ENCODE measurements around the gene HSF2BP.

Gene HSF2BP

DNA sequence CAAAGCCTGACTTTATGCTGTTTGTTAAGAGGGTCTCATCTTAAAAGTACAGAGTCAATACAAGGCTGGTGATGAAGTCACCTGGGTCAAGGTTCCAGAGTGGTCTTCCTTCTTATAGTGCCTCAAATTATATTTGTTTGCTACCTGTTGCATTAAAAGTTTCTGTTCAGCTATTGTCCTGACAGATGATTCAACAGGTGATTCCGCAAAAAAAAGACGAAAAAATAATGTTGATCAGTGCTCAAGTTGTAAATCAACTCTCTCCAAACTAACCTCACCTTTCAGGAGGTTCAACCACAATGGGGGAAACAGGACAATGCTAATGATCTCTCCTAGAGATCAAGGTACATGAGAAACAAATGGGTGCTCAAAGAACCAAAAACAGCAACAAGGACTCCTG lies 35.7 kb downstream of the HSF2BP start:
- Histone ChIP-seq H4K8ac (ENCODE audit: low read depth, low read length) (no peak overlapping the region), H2AK5ac (ENCODE audit: low read length) (no peak overlapping the region), H3K14ac (ENCODE audit: low read length) (no peak overlapping the region), H3K23ac (ENCODE audit: low read length) (no peak overlapping the region), H2BK12ac (ENCODE audit: low read length) (no peak overlapping the region), H3K4ac (ENCODE audit: low read depth, low read length) (no peak overlapping the region), H3K79me2 (ENCODE audit: control insufficient read depth, insufficient read depth, low read length, poor library complexity) (no peaks in the 10 kb centered on the region), H3K9ac (ENCODE audit: low read length) (no peak overlapping the region), H3K36me3 (ENCODE audit: control insufficient read depth in 1 of 2, insufficient read depth in 2 of 2, low read length in 2 of 2) (peaks cover 0 to 3% of the 10 kb centered on the region in 2 experiments), H2BK120ac (ENCODE audit: insufficient read depth, low read length, poor library complexity) (no peak overlapping the region), H3K9me3 (ENCODE audit: insufficient read depth, low read depth, low read length) (peaks cover 7% of the 10 kb centered on the region), H2BK5ac (ENCODE audit: low read depth, low read length, poor library complexity) (no peak overlapping the region), H3K4me3 (ENCODE audit: low read depth, low read length) (no peak overlapping the region), H2AFZ (ENCODE audit: insufficient read depth, low read length, poor library complexity) (no peak overlapping the region), H4K12ac (ENCODE audit: low read depth, low read length) (no peak overlapping the region), H3K4me1 (ENCODE audit: control insufficient read depth in 1 of 2, insufficient read depth in 2 of 2, low read length in 2 of 2) (no peaks in the 10 kb centered on the region), H3K4me2 (ENCODE audit: low read length) (no peak overlapping the region), H4K91ac (ENCODE audit: low read depth, low read length) (no peak overlapping the region), H3K18ac (ENCODE audit: low read length) (no peak overlapping the region), H3K79me1 (ENCODE audit: low read length) (no peaks in the 10 kb centered on the region), H3K27ac (ENCODE audit: low read depth, low read length) (no peak overlapping the region), H3K27me3 (ENCODE audit: insufficient read depth, low read length) (no peaks in the 10 kb centered on the region)
- WGBS (ENCODE audit: extremely low coverage, insufficient coverage, insufficient read length): no CpG with 5 or more reads among the region's 2 CpGs
- DNase-seq: no peak

GRCh38 chr21:43622796-43623195 lies 36.5 kb downstream of the HSF2BP start:
- H3K9me3 ChIP-seq (ENCODE audit: insufficient read depth, low read depth, low read length): peaks cover 7% of the 10 kb centered on the region
- H2BK120ac ChIP-seq (ENCODE audit: insufficient read depth, low read length, poor library complexity): no peak overlapping the region
- no peaks in the 10 kb centered on the region for H3K4me1 ChIP-seq (ENCODE audit: control insufficient read depth in 1 of 2, insufficient read depth in 2 of 2, low read length in 2 of 2)
- no peaks in the 10 kb centered on the region for H3K79me2 ChIP-seq (ENCODE audit: control insufficient read depth, insufficient read depth, low read length, poor library complexity)
- H3K4me3 ChIP-seq (ENCODE audit: low read depth, low read length): no peak overlapping the region
- no peak overlapping the region for H3K27ac ChIP-seq (ENCODE audit: low read depth, low read length)
- no peak overlapping the region for H2AK5ac ChIP-seq (ENCODE audit: low read length)
- no CpG with 5 or more reads among the region's 2 CpGs for WGBS (ENCODE audit: extremely low coverage, insufficient coverage, insufficient read length)
- H4K12ac ChIP-seq (ENCODE audit: low read depth, low read length): no peak overlapping the region
- H3K27me3 ChIP-seq (ENCODE audit: insufficient read depth, low read length): no peaks in the 10 kb centered on the region
- peaks cover 0 to 3% of the 10 kb centered on the region in 2 experiments for H3K36me3 ChIP-seq (ENCODE audit: control insufficient read depth in 1 of 2, insufficient read depth in 2 of 2, low read length in 2 of 2)
- no peak overlapping the region for H2AFZ ChIP-seq (ENCODE audit: insufficient read depth, low read length, poor library complexity)
- no peak overlapping the region for H4K8ac ChIP-seq (ENCODE audit: low read depth, low read length)
- H3K14ac ChIP-seq (ENCODE audit: low read length): no peak overlapping the region
- no peak for DNase-seq
- H3K9ac ChIP-seq (ENCODE audit: low read length): no peak overlapping the region
- H3K4ac ChIP-seq (ENCODE audit: low read depth, low read length): no peak overlapping the region
- H3K79me1 ChIP-seq (ENCODE audit: low read length): no peaks in the 10 kb centered on the region
- H2BK12ac ChIP-seq (ENCODE audit: low read length): no peak overlapping the region
- no peak overlapping the region for H3K4me2 ChIP-seq (ENCODE audit: low read length)
- no peak overlapping the region for H3K18ac ChIP-seq (ENCODE audit: low read length)
- H3K23ac ChIP-seq (ENCODE audit: low read length): no peak overlapping the region
- H4K91ac ChIP-seq (ENCODE audit: low read depth, low read length): no peak overlapping the region
- no peak overlapping the region for H2BK5ac ChIP-seq (ENCODE audit: low read depth, low read length, poor library complexity)

DNA sequence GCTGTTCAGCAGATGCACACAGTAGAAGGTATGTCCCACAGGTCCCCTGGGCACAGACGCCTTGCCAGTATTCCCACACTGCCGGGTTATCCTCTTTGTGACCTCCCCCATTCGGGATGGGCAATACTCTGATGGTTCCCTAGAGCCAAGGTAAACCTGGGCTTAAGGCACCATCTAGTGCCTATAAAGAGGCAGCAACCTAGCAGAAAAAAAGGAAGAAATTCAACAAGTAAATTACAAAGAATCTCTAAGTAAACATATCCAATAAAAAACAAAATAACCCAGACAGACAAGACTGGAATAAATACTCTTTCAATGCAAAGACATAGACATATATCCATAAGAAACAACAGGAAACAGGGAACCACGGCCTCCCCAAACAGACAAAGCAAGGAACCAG lies 39.4 kb downstream of the HSF2BP start:
- Histone ChIP-seq H3K14ac (ENCODE audit: low read length) (no peak overlapping the region), H4K8ac (ENCODE audit: low read depth, low read length) (no peak overlapping the region), H3K27me3 (ENCODE audit: insufficient read depth, low read length) (no peaks in the 10 kb centered on the region), H3K9me3 (ENCODE audit: insufficient read depth, low read depth, low read length) (peaks cover 7% of the 10 kb centered on the region), H4K12ac (ENCODE audit: low read depth, low read length) (no peak overlapping the region), H2BK12ac (ENCODE audit: low read length) (no peak overlapping the region), H3K4me3 (ENCODE audit: low read depth, low read length) (no peak overlapping the region), H3K23ac (ENCODE audit: low read length) (no peak overlapping the region), H3K4me1 (ENCODE audit: control insufficient read depth in 1 of 2, insufficient read depth in 2 of 2, low read length in 2 of 2) (no peaks in the 10 kb centered on the region), H2BK120ac (ENCODE audit: insufficient read depth, low read length, poor library complexity) (no peak overlapping the region), H3K9ac (ENCODE audit: low read length) (no peak overlapping the region), H3K27ac (ENCODE audit: low read depth, low read length) (no peak overlapping the region), H3K4me2 (ENCODE audit: low read length) (no peak overlapping the region), H3K79me1 (ENCODE audit: low read length) (no peaks in the 10 kb centered on the region), H2AFZ (ENCODE audit: insufficient read depth, low read length, poor library complexity) (no peak overlapping the region), H2BK5ac (ENCODE audit: low read depth, low read length, poor library complexity) (no peak overlapping the region), H3K4ac (ENCODE audit: low read depth, low read length) (no peak overlapping the region), H3K18ac (ENCODE audit: low read length) (no peak overlapping the region), H3K36me3 (ENCODE audit: control insufficient read depth in 1 of 2, insufficient read depth in 2 of 2, low read length in 2 of 2) (peaks cover 0 to 3% of the 10 kb centered on the region in 2 experiments), H3K79me2 (ENCODE audit: control insufficient read depth, insufficient read depth, low read length, poor library complexity) (no peaks in the 10 kb centered on the region), H2AK5ac (ENCODE audit: low read length) (no peak overlapping the region), H4K91ac (ENCODE audit: low read depth, low read length) (no peak overlapping the region)
- no CpG with 5 or more reads among the region's 4 CpGs for WGBS (ENCODE audit: extremely low coverage, insufficient coverage, insufficient read length)
- DNase-seq: peak in 1 of 2 donors; percentile 64

GRCh38 chr21:43619344-43619743 lies 39.9 kb downstream of the HSF2BP start:
- Histone ChIP-seq H2BK12ac (ENCODE audit: low read length) (no peak overlapping the region), H3K27ac (ENCODE audit: low read depth, low read length) (no peak overlapping the region), H4K12ac (ENCODE audit: low read depth, low read length) (no peak overlapping the region), H3K27me3 (ENCODE audit: insufficient read depth, low read length) (no peaks in the 10 kb centered on the region), H3K18ac (ENCODE audit: low read length) (no peak overlapping the region), H4K8ac (ENCODE audit: low read depth, low read length) (no peak overlapping the region), H2AFZ (ENCODE audit: insufficient read depth, low read length, poor library complexity) (no peak overlapping the region), H3K4ac (ENCODE audit: low read depth, low read length) (no peak overlapping the region), H3K14ac (ENCODE audit: low read length) (no peak overlapping the region), H3K4me1 (ENCODE audit: control insufficient read depth in 1 of 2, insufficient read depth in 2 of 2, low read length in 2 of 2) (no peaks in the 10 kb centered on the region), H3K79me1 (ENCODE audit: low read length) (no peaks in the 10 kb centered on the region), H3K4me3 (ENCODE audit: low read depth, low read length) (no peak overlapping the region), H3K4me2 (ENCODE audit: low read length) (no peak overlapping the region), H3K79me2 (ENCODE audit: control insufficient read depth, insufficient read depth, low read length, poor library complexity) (no peaks in the 10 kb centered on the region), H2AK5ac (ENCODE audit: low read length) (no peak overlapping the region), H3K9me3 (ENCODE audit: insufficient read depth, low read depth, low read length) (peaks cover 6% of the 10 kb centered on the region), H2BK120ac (ENCODE audit: insufficient read depth, low read length, poor library complexity) (no peak overlapping the region), H2BK5ac (ENCODE audit: low read depth, low read length, poor library complexity) (no peak overlapping the region), H3K9ac (ENCODE audit: low read length) (no peak overlapping the region), H4K91ac (ENCODE audit: low read depth, low read length) (no peak overlapping the region), H3K36me3 (ENCODE audit: control insufficient read depth in 1 of 2, insufficient read depth in 2 of 2, low read length in 2 of 2) (peaks cover 0 to 3% of the 10 kb centered on the region in 2 experiments), H3K23ac (ENCODE audit: low read length) (no peak overlapping the region)
- WGBS (ENCODE audit: extremely low coverage, insufficient coverage, insufficient read length): no CpG with 5 or more reads among the region's 4 CpGs
- no peak for DNase-seq
